H9 (cell line): Measurements from ENCODE around the gene SCGB1C1. TPM values are rescaled to one million over a fixed set of nuclear protein-coding genes. Genes with fewer than 3 reads are reported as not detected.

Experiments
- DNase-seq: peaks from one replicate; pipeline ENCODE4 v3.0.0-alpha.2; 2017
- H2AFZ ChIP-seq: one replicate; pipeline ENCODE4 v1.6.1; 2013; ENCODE audit warnings: mild to moderate bottlenecking, low read length, control low read depth, moderate library complexity
- H2AK5ac ChIP-seq: 2 replicates; pipeline ENCODE4 v1.6.1; 2013; ENCODE audit warnings: low read length, control low read depth, mixed read lengths; ENCODE audit not compliant: insufficient read length
- H2BK120ac ChIP-seq: one replicate; pipeline ENCODE4 v1.6.1; 2013; ENCODE audit warnings: low read depth, mild to moderate bottlenecking, low read length, control low read depth, inconsistent platforms; ENCODE audit not compliant: poor library complexity, severe bottlenecking
- H2BK12ac ChIP-seq: 2 replicates; pipeline ENCODE4 v1.6.1; 2013; ENCODE audit warnings: low read length, control low read depth, mixed read lengths, low read depth; ENCODE audit not compliant: insufficient read length
- H2BK15ac ChIP-seq: 2 replicates; pipeline ENCODE4 v1.6.1; 2013; ENCODE audit warnings: low read depth, low read length, control low read depth
- H2BK20ac ChIP-seq: one replicate; pipeline ENCODE4 v1.6.1; 2013; ENCODE audit warnings: low read depth, mild to moderate bottlenecking, low read length, control low read depth, inconsistent platforms; ENCODE audit not compliant: poor library complexity, severe bottlenecking
- H2BK5ac ChIP-seq: 2 replicates; pipeline ENCODE4 v1.6.1; 2013; ENCODE audit warnings: low read length, control low read depth, mixed read lengths; ENCODE audit not compliant: insufficient read length
- H3K14ac ChIP-seq: 2 replicates; pipeline ENCODE4 v1.6.1; 2013; ENCODE audit warnings: low read length, control low read depth; ENCODE audit not compliant: insufficient read depth
- H3K18ac ChIP-seq: 2 replicates; pipeline ENCODE4 v1.6.1; 2013; ENCODE audit warnings: low read depth, mild to moderate bottlenecking, mixed read lengths, low read length, control low read depth; ENCODE audit not compliant: insufficient read length
- H3K23ac ChIP-seq: 2 replicates; pipeline ENCODE4 v1.6.1; 2013; ENCODE audit warnings: low read length, control low read depth, mixed read lengths, low read depth; ENCODE audit not compliant: insufficient read length
- H3K23me2 ChIP-seq: 2 replicates; pipeline ENCODE4 v1.6.1; 2013; ENCODE audit warnings: low read depth, mild to moderate bottlenecking, mixed read lengths, low read length, control low read depth; ENCODE audit not compliant: insufficient read length, poor library complexity, severe bottlenecking
- H3K27ac ChIP-seq: 2 replicates; pipeline ENCODE4 v1.5.1; 2013; ENCODE audit warnings: low read length, control low read depth, mixed read lengths, low read depth; ENCODE audit not compliant: insufficient read length
- H3K27me3 ChIP-seq: 2 replicates; pipeline ENCODE4 v1.6.1; 2013; ENCODE audit warnings: low read length, control low read depth, inconsistent platforms; ENCODE audit not compliant: insufficient read depth
- H3K4ac ChIP-seq: 2 replicates; pipeline ENCODE4 v1.6.1; 2013; ENCODE audit warnings: low read depth, mild to moderate bottlenecking, control low read depth, inconsistent platforms, low read length, moderate library complexity
- H3K4me1 ChIP-seq: 2 replicates; pipeline ENCODE4 v1.6.1; 2013; ENCODE audit warnings: low read length, control low read depth, inconsistent platforms; ENCODE audit not compliant: insufficient read depth
- H3K4me2 ChIP-seq: 2 replicates; pipeline ENCODE4 v1.6.1; 2013; ENCODE audit warnings: low read length, control low read depth, mixed read lengths; ENCODE audit not compliant: insufficient read length, insufficient read depth
- H3K56ac ChIP-seq: 2 replicates; pipeline ENCODE4 v1.6.1; 2013; ENCODE audit warnings: low read depth, mild to moderate bottlenecking, mixed read lengths, low read length, control low read depth; ENCODE audit not compliant: insufficient read length
- H3K79me1 ChIP-seq: 2 replicates; pipeline ENCODE4 v1.6.1; 2013; ENCODE audit warnings: low read depth, mild to moderate bottlenecking, moderate library complexity, low read length, control low read depth, inconsistent platforms; ENCODE audit not compliant: insufficient read depth, poor library complexity, severe bottlenecking
- H3K79me2 ChIP-seq: 2 replicates; pipeline ENCODE4 v1.6.1; 2013; ENCODE audit warnings: low read length, control low read depth, inconsistent platforms; ENCODE audit not compliant: insufficient read depth
- H3K9ac ChIP-seq: 2 replicates; pipeline ENCODE4 v1.6.1; 2013; ENCODE audit warnings: low read length, control low read depth, mixed read lengths; ENCODE audit not compliant: insufficient read length; ENCODE audit errors: extremely low read depth
- H3K9me3 ChIP-seq: one replicate; pipeline ENCODE4 v1.6.1; 2013; ENCODE audit warnings: low read depth, low read length, inconsistent platforms; ENCODE audit not compliant: control insufficient read depth
- H3T11ph ChIP-seq: one replicate; pipeline ENCODE4 v1.6.1; 2013; ENCODE audit warnings: mild to moderate bottlenecking, low read length, control low read depth, inconsistent platforms
- H4K20me1 ChIP-seq: one replicate; pipeline ENCODE4 v1.6.1; 2013; ENCODE audit not compliant: control insufficient read depth, insufficient read length, insufficient read depth
- H4K5ac ChIP-seq: 2 replicates; pipeline ENCODE4 v1.6.1; 2013; ENCODE audit warnings: low read depth, mild to moderate bottlenecking, mixed read lengths, low read length, control low read depth; ENCODE audit not compliant: insufficient read length
- H4K8ac ChIP-seq: replicated peaks from 2 replicates; pipeline ENCODE4 v1.6.1; 2013; ENCODE audit warnings: low read length, control low read depth, mixed read lengths, low read depth; ENCODE audit not compliant: insufficient read length
- H4K91ac ChIP-seq: 2 replicates; pipeline ENCODE4 v1.6.1; 2013; ENCODE audit warnings: low read depth, mild to moderate bottlenecking, moderate library complexity, mixed read lengths, low read length, control low read depth; ENCODE audit not compliant: insufficient read length
- H3K27ac Mint-ChIP-seq, 3 experiments: 2 replicates in 2 of 3; 3 replicates in 1 of 3; pipeline ENCODE4 v1.8.0; 2020 to 2021; ENCODE audit warnings: mixed read lengths in 3 of 3, mild to moderate bottlenecking in 1 of 3, moderate library complexity in 1 of 3
- H3K27me3 Mint-ChIP-seq: 2 replicates; pipeline ENCODE4 v1.8.0; 2021; ENCODE audit warnings: low read depth, mild to moderate bottlenecking, moderate library complexity, mixed read lengths
- H3K36me3 Mint-ChIP-seq, 3 experiments: 2 replicates in 2 of 3; 3 replicates in 1 of 3; pipeline ENCODE4 v1.8.0; 2020 to 2021; ENCODE audit warnings: low read depth in 3 of 3, mixed read lengths in 3 of 3; ENCODE audit not compliant: insufficient read depth in 1 of 3
- H3K4me1 Mint-ChIP-seq, 2 experiments: 2 replicates each; pipeline ENCODE4 v1.8.0; 2020; ENCODE audit warnings: mixed read lengths in 2 of 2
- H3K4me3 Mint-ChIP-seq, 2 experiments: 2 replicates in 1 of 2; 3 replicates in 1 of 2; pipeline ENCODE4 v1.8.0; 2020 to 2021; ENCODE audit warnings: mild to moderate bottlenecking in 2 of 2, mixed read lengths in 2 of 2, moderate library complexity in 1 of 2
- H3K9me3 Mint-ChIP-seq, 2 experiments: 2 replicates in 1 of 2; 3 replicates in 1 of 2; pipeline ENCODE4 v1.8.0; 2020; ENCODE audit warnings: mild to moderate bottlenecking in 2 of 2, mixed read lengths in 2 of 2, moderate library complexity in 1 of 2
- WGBS: extraction: QIAGEN DNeasy Blood & Tissue Kit; methylation state at CpG from one replicate; pipeline ENCODE4 v1.1.7; 2013; ENCODE audit warnings: missing lambda C conversion rate, low lambda C conversion rate, mixed read lengths; ENCODE audit not compliant: insufficient read length; ENCODE audit errors: extremely low coverage; 5-methylcytosine and 5-hydroxymethylcytosine counted together
- total RNA-seq: library from RNA; stranded (reverse); gene quantifications from 2 replicates; pipeline ENCODE4 v1.2.1, GENCODE V29; 2021
- TF ChIP-seq, protein P1 (sequence below): fragments of 200-600 bp; sonication (generic); conservative IDR thresholded peaks from 3 replicates; pipeline ENCODE4 v1.8.0; 2021; ENCODE audit warnings: antibody characterized with exemption, mild to moderate bottlenecking

Gene SCGB1C1
- total RNA-seq, 1 experiment from 2014 or later, result not detected

- H2BK15ac ChIP-seq, result no peak overlapping the region
- no peak overlapping the region for H3K27ac ChIP-seq
- DNase-seq, result no peak
- no peaks in the 10 kb centered on the region for H3K79me2 ChIP-seq
- H3K27ac Mint-ChIP-seq, result no peak overlapping the region
- no peak overlapping the region for H3K4me2 ChIP-seq
- WGBS, result no CpG with 5 or more reads among the region's 13 CpGs
- no peak overlapping the region for H3K23ac ChIP-seq
- no peak overlapping the region for H2AK5ac ChIP-seq
- H2BK120ac ChIP-seq, result no peak overlapping the region
- H3K27me3 Mint-ChIP-seq, result peaks cover 1% of the 10 kb centered on the region
- H4K8ac ChIP-seq, result no peak overlapping the region
- no peak overlapping the region for H3K14ac ChIP-seq
- H3K18ac ChIP-seq, result no peak overlapping the region
- H3T11ph ChIP-seq, result no peak overlapping the region
- no peak overlapping the region for H4K5ac ChIP-seq
- no peak overlapping the region for H2BK20ac ChIP-seq
- H3K4ac ChIP-seq, result no peak overlapping the region
- H3K23me2 ChIP-seq, result no peaks in the 10 kb centered on the region
- H3K27me3 ChIP-seq, result no peaks in the 10 kb centered on the region
- H2AFZ ChIP-seq, result no peak overlapping the region
- no peak overlapping the region for H4K91ac ChIP-seq
- H4K20me1 ChIP-seq, result no peaks in the 10 kb centered on the region
- H3K36me3 Mint-ChIP-seq, result peaks cover 9 to 29% (median 23%) of the 10 kb centered on the region in 3 experiments
- TF ChIP-seq, protein P1, sequence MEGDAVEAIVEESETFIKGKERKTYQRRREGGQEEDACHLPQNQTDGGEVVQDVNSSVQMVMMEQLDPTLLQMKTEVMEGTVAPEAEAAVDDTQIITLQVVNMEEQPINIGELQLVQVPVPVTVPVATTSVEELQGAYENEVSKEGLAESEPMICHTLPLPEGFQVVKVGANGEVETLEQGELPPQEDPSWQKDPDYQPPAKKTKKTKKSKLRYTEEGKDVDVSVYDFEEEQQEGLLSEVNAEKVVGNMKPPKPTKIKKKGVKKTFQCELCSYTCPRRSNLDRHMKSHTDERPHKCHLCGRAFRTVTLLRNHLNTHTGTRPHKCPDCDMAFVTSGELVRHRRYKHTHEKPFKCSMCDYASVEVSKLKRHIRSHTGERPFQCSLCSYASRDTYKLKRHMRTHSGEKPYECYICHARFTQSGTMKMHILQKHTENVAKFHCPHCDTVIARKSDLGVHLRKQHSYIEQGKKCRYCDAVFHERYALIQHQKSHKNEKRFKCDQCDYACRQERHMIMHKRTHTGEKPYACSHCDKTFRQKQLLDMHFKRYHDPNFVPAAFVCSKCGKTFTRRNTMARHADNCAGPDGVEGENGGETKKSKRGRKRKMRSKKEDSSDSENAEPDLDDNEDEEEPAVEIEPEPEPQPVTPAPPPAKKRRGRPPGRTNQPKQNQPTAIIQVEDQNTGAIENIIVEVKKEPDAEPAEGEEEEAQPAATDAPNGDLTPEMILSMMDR, result no peak
- H2BK5ac ChIP-seq, result no peak overlapping the region
- no peaks in the 10 kb centered on the region for H3K79me1 ChIP-seq
- no peak overlapping the region for H3K4me3 Mint-ChIP-seq
- no peak overlapping the region for H2BK12ac ChIP-seq
- no peaks in the 10 kb centered on the region for H3K4me1 ChIP-seq
- H3K9me3 Mint-ChIP-seq, result peaks cover 0 to 6% of the 10 kb centered on the region in 2 experiments; a peak in 4 of 5 replicates
- no peaks in the 10 kb centered on the region for H3K9me3 ChIP-seq
- H3K56ac ChIP-seq, result no peak overlapping the region
- H3K4me1 Mint-ChIP-seq, result no peaks in the 10 kb centered on the region
- H3K9ac ChIP-seq, result no peak overlapping the region
Observed at GRCh38 chr11:200224-201003, 7.5 kb downstream of the SCGB1C1 start.
